ENCODE data around the gene ANXA2.

Gene ANXA2

DNA sequence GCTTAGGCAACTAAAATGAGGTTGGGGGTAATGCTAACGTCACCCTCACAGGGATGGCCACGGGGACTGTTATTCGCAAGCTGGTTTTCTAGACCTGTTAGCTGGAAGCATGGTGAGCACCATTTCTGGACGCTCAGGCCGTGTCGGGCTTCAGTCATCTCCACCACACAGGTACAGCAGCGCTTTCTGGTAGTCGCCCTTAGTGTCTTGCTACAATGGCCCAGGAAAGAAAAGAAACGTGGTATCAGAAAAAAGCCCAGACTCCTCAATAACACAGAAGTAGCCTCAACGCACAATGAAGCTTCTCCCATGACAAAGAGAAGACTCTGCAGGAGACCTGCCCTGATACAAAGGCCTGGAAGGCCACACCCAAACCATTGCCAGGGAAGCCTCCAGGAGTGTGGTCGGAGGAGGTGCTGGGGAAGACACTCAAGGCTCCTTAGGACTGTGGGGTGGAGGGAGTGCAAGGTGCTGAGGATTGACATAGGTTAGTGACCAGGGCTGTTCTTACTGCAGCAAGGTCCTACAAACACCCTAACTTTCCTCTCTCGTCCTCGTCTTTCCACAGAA lies 50.2 kb downstream of the ANXA2 start:
- TF ChIP-seq, protein P1, sequence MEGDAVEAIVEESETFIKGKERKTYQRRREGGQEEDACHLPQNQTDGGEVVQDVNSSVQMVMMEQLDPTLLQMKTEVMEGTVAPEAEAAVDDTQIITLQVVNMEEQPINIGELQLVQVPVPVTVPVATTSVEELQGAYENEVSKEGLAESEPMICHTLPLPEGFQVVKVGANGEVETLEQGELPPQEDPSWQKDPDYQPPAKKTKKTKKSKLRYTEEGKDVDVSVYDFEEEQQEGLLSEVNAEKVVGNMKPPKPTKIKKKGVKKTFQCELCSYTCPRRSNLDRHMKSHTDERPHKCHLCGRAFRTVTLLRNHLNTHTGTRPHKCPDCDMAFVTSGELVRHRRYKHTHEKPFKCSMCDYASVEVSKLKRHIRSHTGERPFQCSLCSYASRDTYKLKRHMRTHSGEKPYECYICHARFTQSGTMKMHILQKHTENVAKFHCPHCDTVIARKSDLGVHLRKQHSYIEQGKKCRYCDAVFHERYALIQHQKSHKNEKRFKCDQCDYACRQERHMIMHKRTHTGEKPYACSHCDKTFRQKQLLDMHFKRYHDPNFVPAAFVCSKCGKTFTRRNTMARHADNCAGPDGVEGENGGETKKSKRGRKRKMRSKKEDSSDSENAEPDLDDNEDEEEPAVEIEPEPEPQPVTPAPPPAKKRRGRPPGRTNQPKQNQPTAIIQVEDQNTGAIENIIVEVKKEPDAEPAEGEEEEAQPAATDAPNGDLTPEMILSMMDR (conservative IDR thresholded peaks at IDR 0.05; ENCODE audit: control insufficient read depth, insufficient read depth, low read depth, low read length): no peak
- no peak for DNase-seq (ENCODE audit: low read depth)
- H3K4me3 ChIP-seq (ENCODE audit: control insufficient read depth, low read depth, low read length): no peak overlapping the region

DNA sequence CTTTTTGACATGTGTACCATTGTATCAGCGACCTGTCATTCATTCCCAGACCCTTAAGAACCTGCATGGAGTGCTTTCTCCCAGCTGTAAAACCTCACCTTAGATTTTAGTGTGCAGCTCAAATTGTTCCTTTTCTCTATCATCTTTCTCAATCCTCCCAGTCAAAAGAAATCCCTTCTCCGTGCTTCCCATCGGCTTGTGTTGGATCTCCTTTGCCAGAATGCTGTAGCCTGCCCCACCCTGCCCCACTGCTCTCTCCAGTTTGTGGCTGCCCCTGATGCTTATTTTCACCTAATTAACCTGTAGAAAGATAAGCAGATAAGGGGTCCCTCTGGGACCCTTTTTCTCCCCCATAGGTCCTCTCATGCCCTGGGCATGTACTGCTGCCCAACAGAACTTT lies 51.1 kb downstream of the ANXA2 start:
- TF ChIP-seq, protein P1 (conservative IDR thresholded peaks at IDR 0.05; ENCODE audit: control insufficient read depth, insufficient read depth, low read depth, low read length): no peak
- no peak for DNase-seq (ENCODE audit: low read depth)
- H3K4me3 ChIP-seq (ENCODE audit: control insufficient read depth, low read depth, low read length): no peak overlapping the region

DNA sequence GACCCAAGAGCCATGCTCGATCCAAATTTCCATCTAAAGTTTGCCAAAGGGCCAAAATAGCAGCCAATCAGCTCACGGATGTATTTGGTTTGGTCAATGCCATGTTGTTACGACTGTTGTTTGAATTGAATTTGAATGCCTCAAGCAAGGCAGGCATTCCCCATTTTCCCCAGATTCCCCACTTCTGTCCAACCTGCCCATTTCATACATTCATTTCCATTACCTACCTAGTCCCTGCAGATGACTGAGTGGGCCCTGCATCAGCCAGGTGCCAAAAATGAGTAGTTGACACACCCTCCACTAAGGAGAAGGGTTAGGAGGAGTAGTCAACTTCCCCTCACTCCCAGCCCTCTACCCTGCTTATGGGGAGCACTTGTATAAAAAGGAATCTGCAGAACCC lies 51.7 kb downstream of the ANXA2 start:
- DNase-seq (ENCODE audit: low read depth): no peak
- TF ChIP-seq, protein P1 (conservative IDR thresholded peaks at IDR 0.05; ENCODE audit: control insufficient read depth, insufficient read depth, low read depth, low read length): no peak
- no peak overlapping the region for H3K4me3 ChIP-seq (ENCODE audit: control insufficient read depth, low read depth, low read length)

DNA sequence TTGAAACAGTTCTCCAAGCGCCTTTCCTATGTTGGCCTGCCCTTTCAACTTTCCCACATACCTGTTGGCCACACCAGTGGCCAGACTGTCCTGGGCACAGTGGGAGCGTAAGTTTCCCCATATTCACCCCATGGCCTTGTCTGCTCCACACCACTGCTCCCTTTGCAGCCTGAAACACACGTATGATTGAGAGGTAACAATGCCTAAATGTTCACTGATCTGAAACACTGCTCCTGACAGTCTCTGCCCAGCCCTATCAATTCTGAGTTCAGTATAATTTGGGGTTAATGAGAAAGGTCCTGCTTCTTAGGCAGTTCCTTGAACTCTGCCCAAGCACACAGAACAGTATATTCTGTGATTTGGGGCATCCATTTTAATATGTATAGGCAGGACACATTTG lies 52.2 kb downstream of the ANXA2 start:
- DNase-seq (ENCODE audit: low read depth): no peak
- TF ChIP-seq, protein P1 (conservative IDR thresholded peaks at IDR 0.05; ENCODE audit: control insufficient read depth, insufficient read depth, low read depth, low read length): no peak
- no peak overlapping the region for H3K4me3 ChIP-seq (ENCODE audit: control insufficient read depth, low read depth, low read length)

DNA sequence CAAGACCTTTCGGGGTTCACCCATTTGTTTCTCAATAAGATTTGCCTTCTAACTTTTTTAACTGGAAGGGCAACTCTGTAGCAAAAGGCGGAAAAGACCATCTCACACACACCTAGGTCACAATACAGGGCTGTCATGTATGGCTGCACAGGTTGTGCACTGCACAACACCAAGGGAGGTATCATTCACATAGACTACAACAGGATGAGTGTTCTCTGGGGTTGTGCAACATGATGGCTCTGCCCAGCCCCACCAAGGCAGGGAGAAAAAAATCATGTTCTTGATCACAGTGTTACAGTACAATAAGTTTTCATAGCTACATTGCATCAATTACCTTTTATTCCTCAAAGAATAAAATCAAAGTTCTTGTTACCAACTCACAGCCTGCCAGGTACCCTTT lies 52.8 kb downstream of the ANXA2 start:
- TF ChIP-seq, protein P1 (conservative IDR thresholded peaks at IDR 0.05; ENCODE audit: control insufficient read depth, insufficient read depth, low read depth, low read length): no peak
- no peak overlapping the region for H3K4me3 ChIP-seq (ENCODE audit: control insufficient read depth, low read depth, low read length)
- no peak for DNase-seq (ENCODE audit: low read depth)

DNA sequence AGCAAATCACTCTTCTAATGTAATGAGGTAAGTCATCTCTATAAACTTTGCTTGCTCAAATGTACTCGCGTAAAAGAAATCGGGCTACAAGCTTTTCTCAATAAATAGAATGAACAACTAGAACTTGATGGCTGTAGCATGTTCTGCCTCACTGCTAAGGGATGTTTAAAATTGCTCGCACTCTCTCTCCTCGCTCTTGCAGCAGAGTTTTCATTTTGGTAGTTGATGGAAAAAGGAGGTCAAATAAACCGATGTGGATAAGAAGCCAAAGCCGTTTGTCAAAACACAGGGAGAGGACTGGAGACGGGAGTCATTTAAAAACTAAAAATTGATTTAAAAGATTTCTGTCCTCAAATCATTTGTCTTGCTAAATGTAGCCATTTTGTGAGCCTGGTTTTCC lies 53.3 kb downstream of the ANXA2 start:
- TF ChIP-seq, protein P1 (conservative IDR thresholded peaks at IDR 0.05; ENCODE audit: control insufficient read depth, insufficient read depth, low read depth, low read length): no peak
- no peak overlapping the region for H3K4me3 ChIP-seq (ENCODE audit: control insufficient read depth, low read depth, low read length)
- DNase-seq (ENCODE audit: low read depth): no peak

All from fibroblast of mammary gland (primary cell).